Lower leg skin (tissue), 3 donors: ENCODE measurements around the gene DTWD1.

ENCODE experiments used
- CTCF ChIP-seq, 3 donors: fragments of 450-650 bp; IDR thresholded peaks; one replicate each; pipeline ENCODE4 v1.5.1; 2016; ENCODE audit warnings: antibody characterized with exemption in 3 of 3, mild to moderate bottlenecking in 3 of 3, moderate library complexity in 2 of 3
- POLR2A ChIP-seq, 2 donors: fragments of 450-650 bp; IDR thresholded peaks; one replicate each; pipeline ENCODE4 v1.6.1; 2016 to 2017; ENCODE audit warnings: antibody characterized with exemption in 2 of 2, mild to moderate bottlenecking in 1 of 2, moderate library complexity in 1 of 2

- TF ChIP-seq CTCF (IDR thresholded peaks at IDR 0.05) (no peak), POLR2A (IDR thresholded peaks at IDR 0.05) (no peak)
Measured at GRCh38 chr15:49675041-49675440, 54.2 kb downstream of the DTWD1 start.
